DOHH2 (cell line): ENCODE measurements around the gene PROK2.

ENCODE experiments used
- H3F3A ChIP-seq: fragments of 200-600 bp; sonication (generic), shearing (Covaris generic); 2 replicates; pipeline ENCODE4 v1.6.0; 2016; ENCODE audit warnings: antibody characterized with exemption, mild to moderate bottlenecking; ENCODE audit not compliant: control insufficient read depth, insufficient read depth
- H3K27ac ChIP-seq: fragments of 200-600 bp; sonication (generic); 2 replicates; pipeline ENCODE4 v1.5.1; 2014; ENCODE audit warnings: low read depth, mild to moderate bottlenecking, low read length, moderate library complexity
- H3K27me3 ChIP-seq: fragments of 200-600 bp; sonication (generic); 2 replicates; pipeline ENCODE4 v1.6.1; 2014; ENCODE audit warnings: mild to moderate bottlenecking, low read length, mixed read lengths; ENCODE audit not compliant: control insufficient read depth
- H3K36me3 ChIP-seq: fragments of 200-600 bp; sonication (generic); 2 replicates; pipeline ENCODE4 v1.6.1; 2014; ENCODE audit warnings: mild to moderate bottlenecking, low read length, moderate library complexity, mixed read lengths; ENCODE audit not compliant: control insufficient read depth
- H3K4me1 ChIP-seq: fragments of 200-600 bp; sonication (generic); 2 replicates; pipeline ENCODE4 v1.6.1; 2014; ENCODE audit warnings: mild to moderate bottlenecking, low read length, mixed read lengths; ENCODE audit not compliant: control insufficient read depth
- H3K4me2 ChIP-seq: fragments of 200-600 bp; sonication (generic); 2 replicates; pipeline ENCODE4 v1.6.0; 2014; ENCODE audit warnings: mild to moderate bottlenecking, low read length, moderate library complexity
- H3K4me3 ChIP-seq: fragments of 200-600 bp; sonication (generic); 2 replicates; pipeline ENCODE4 v1.5.1; 2014; ENCODE audit warnings: mild to moderate bottlenecking, low read length, mixed read lengths
- H3K79me2 ChIP-seq: fragments of 200-600 bp; sonication (generic); 2 replicates; pipeline ENCODE4 v1.6.1; 2014; ENCODE audit warnings: mild to moderate bottlenecking, low read length, mixed read lengths; ENCODE audit not compliant: control insufficient read depth
- H3K9me2 ChIP-seq: fragments of 200-600 bp; sonication (generic); replicated peaks from 2 replicates; pipeline ENCODE4 v1.6.1; 2014; ENCODE audit warnings: mild to moderate bottlenecking, low read length, mixed read lengths; ENCODE audit not compliant: control insufficient read depth
- H3K9me3 ChIP-seq: fragments of 200-600 bp; sonication (generic); 2 replicates; pipeline ENCODE4 v1.6.1; 2014; ENCODE audit warnings: antibody characterized with exemption, low read length, mixed read lengths; ENCODE audit not compliant: control insufficient read depth, insufficient read depth
- H4K20me1 ChIP-seq: fragments of 200-600 bp; sonication (generic); 2 replicates; pipeline ENCODE4 v1.6.0; 2014; ENCODE audit warnings: low read depth, mild to moderate bottlenecking, antibody characterized with exemption, low read length, moderate library complexity; ENCODE audit not compliant: control insufficient read depth, insufficient read depth
- EZH2phosphoT487 ChIP-seq: fragments of 200-600 bp; sonication (generic); IDR thresholded peaks from 2 replicates; pipeline ENCODE4 v1.6.1; 2017; ENCODE audit warnings: borderline replicate concordance, mild to moderate bottlenecking, antibody characterized with exemption, low read length, moderate library complexity, mixed read lengths
- TF ChIP-seq, protein P1 (sequence below): fragments of 200-600 bp; sonication (generic); IDR thresholded peaks from one replicate; pipeline ENCODE4 v1.5.1; 2014; ENCODE audit warnings: antibody characterized with exemption, mild to moderate bottlenecking, low read depth, low read length; ENCODE audit not compliant: poor library complexity, severe bottlenecking

The PROK2 gene

DNA sequence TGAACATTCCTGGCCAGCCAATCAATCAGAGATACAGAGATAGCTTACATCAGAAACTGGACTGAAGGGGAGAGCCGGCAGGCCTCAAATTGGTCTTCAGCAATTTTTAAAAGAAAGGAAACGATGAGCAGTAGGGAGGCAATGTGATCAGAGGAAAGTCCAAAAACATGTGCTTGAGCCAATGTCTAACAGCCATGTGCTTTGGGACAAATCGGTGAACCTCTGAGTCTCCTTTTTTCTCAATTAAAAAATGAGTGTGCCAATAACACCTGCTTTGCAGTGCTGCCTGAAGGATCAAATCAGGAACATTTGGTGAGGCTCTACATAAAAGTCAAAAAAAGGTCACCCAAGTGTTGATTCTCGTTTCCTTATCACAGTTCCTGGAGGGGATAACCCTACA is 52.3 kb downstream of the PROK2 start:
- Histone ChIP-seq H3K4me2 (no peak overlapping the region), H3F3A (no peaks in the 10 kb centered on the region), H3K27ac (no peak overlapping the region), H3K79me2 (no peaks in the 10 kb centered on the region), H3K27me3 (peaks cover 32% of the 10 kb centered on the region), H3K36me3 (no peaks in the 10 kb centered on the region), H3K4me3 (no peak overlapping the region), H3K9me3 (no peaks in the 10 kb centered on the region), H4K20me1 (no peaks in the 10 kb centered on the region), H3K4me1 (no peaks in the 10 kb centered on the region), H3K9me2 (no peaks in the 10 kb centered on the region)
- TF ChIP-seq EZH2phosphoT487 = no peak
- TF ChIP-seq, protein P1, sequence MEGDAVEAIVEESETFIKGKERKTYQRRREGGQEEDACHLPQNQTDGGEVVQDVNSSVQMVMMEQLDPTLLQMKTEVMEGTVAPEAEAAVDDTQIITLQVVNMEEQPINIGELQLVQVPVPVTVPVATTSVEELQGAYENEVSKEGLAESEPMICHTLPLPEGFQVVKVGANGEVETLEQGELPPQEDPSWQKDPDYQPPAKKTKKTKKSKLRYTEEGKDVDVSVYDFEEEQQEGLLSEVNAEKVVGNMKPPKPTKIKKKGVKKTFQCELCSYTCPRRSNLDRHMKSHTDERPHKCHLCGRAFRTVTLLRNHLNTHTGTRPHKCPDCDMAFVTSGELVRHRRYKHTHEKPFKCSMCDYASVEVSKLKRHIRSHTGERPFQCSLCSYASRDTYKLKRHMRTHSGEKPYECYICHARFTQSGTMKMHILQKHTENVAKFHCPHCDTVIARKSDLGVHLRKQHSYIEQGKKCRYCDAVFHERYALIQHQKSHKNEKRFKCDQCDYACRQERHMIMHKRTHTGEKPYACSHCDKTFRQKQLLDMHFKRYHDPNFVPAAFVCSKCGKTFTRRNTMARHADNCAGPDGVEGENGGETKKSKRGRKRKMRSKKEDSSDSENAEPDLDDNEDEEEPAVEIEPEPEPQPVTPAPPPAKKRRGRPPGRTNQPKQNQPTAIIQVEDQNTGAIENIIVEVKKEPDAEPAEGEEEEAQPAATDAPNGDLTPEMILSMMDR = no peak

- TF ChIP-seq, protein P1 = no peak
- TF ChIP-seq EZH2phosphoT487 = no peak
- H3K4me1 ChIP-seq = peaks cover 8% of the 10 kb centered on the region; the same call in 1 of the 2 replicates
- H3K27ac ChIP-seq = no peak overlapping the region
- H3K79me2 ChIP-seq = no peaks in the 10 kb centered on the region
- no peaks in the 10 kb centered on the region for H3K9me3 ChIP-seq
- no peak overlapping the region for H3K4me3 ChIP-seq
- H4K20me1 ChIP-seq = no peaks in the 10 kb centered on the region; the same call in 1 of the 2 replicates
- peaks cover 55% of the 10 kb centered on the region for H3K27me3 ChIP-seq
- no peaks in the 10 kb centered on the region for H3F3A ChIP-seq
- no peak overlapping the region for H3K4me2 ChIP-seq
- no peaks in the 10 kb centered on the region for H3K36me3 ChIP-seq
- H3K9me2 ChIP-seq = no peaks in the 10 kb centered on the region
Observed at GRCh38 chr3:71728632-71729342, 56.2 kb downstream of the PROK2 start.

DNA sequence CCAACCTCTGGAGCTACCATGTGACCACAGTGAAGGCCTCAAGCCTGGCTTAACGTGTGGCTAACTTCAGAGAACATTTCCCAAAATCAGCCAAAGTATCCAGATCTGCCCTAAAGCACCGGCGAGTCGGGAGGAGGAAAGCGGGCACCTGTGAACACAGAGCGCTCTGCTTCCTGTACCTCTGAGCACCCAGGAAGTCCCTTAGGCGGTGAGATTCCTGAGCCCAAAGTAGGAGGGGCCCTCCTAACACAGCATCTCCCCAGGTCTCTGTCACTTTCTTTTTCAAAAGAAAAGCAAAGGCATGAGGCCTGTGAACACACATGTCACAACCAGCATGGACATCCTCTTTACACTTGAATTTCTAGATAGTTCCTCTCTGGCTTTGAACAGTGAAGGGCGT is 58.8 kb downstream of the PROK2 start:
- TF ChIP-seq, protein P1 = no peak
- no peak; the same call in 1 of the 2 replicates for TF ChIP-seq EZH2phosphoT487
- Histone ChIP-seq H3K4me3 (no peak overlapping the region), H3K4me1 (peaks cover 8% of the 10 kb centered on the region; the same call in 1 of the 2 replicates), H3K79me2 (no peaks in the 10 kb centered on the region), H4K20me1 (no peaks in the 10 kb centered on the region; the same call in 1 of the 2 replicates), H3K9me2 (no peaks in the 10 kb centered on the region), H3K9me3 (no peaks in the 10 kb centered on the region), H3K36me3 (no peaks in the 10 kb centered on the region), H3F3A (no peaks in the 10 kb centered on the region), H3K27me3 (peaks cover 65% of the 10 kb centered on the region), H3K4me2 (no peak overlapping the region), H3K27ac (no peak overlapping the region)
